ENCODE measurements around the gene SPATA6L.

DNA sequence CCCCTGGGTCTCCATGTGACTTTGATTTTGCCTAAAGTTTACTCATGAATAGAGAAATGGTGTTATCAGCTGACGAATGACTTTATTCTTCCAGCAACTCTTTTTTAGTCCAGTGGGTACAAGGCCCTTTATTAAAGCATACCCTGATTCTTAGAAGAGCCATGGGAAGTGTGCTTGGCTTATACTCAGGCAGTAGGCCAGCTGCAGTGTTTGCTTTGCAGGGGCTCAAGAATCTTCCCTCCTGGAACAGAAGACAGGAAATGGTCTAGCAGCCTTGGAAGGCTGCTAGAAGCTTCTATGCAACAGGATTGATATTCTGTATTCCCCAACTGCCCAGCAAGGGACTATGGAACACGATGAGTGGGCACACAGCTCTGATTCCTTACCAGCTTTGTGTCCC is 77.6 kb downstream of the SPATA6L start:
- TF ChIP-seq CTCF (conservative IDR thresholded peaks at IDR 0.05; ENCODE audit: low read depth, low read length) = no peak
- no peak for TF ChIP-seq RAD21 (IDR thresholded peaks at IDR 0.05; ENCODE audit: low read length)
- TF ChIP-seq CEBPB (IDR thresholded peaks at IDR 0.05; ENCODE audit: low read depth, low read length) = no peak
- TF ChIP-seq RFX5 (IDR thresholded peaks at IDR 0.05; ENCODE audit: low read depth, low read length) = no peak
- no peak for TF ChIP-seq SMC3 (IDR thresholded peaks at IDR 0.05; ENCODE audit: low read depth, low read length)
- TF ChIP-seq POLR2A (IDR thresholded peaks at IDR 0.05; ENCODE audit: low read depth, low read length) = no peak
- TF ChIP-seq BHLHE40 (IDR thresholded peaks at IDR 0.05; ENCODE audit: low read depth, low read length) = no peak
- TF ChIP-seq MAFK (IDR thresholded peaks at IDR 0.05; ENCODE audit: low read depth, low read length) = no peak
